Upper lobe of left lung (tissue), 4 donors: ENCODE results near the gene MARCHF7.

Source experiments
- CTCF ChIP-seq, 6 experiments: fragments of 450-650 bp in 4 of 6; fragments of 200-600 bp in 2 of 6; sonication (generic) in 2 of 6; IDR thresholded peaks; one replicate each; pipeline ENCODE4 v1.5.1; 2016 to 2019; ENCODE audit warnings: antibody characterized with exemption in 6 of 6
- POLR2A ChIP-seq, 4 donors: fragments of 450-650 bp; IDR thresholded peaks; one replicate each; pipeline ENCODE4 v1.5.1; 2016 to 2017; ENCODE audit warnings: antibody characterized with exemption in 4 of 4, mild to moderate bottlenecking in 2 of 4
- POLR2AphosphoS5 ChIP-seq, 2 donors: sonication (generic); formaldehyde crosslinking; IDR thresholded peaks; one replicate each; pipeline ENCODE4 v1.5.1; 2017; ENCODE audit warnings: antibody characterized with exemption in 2 of 2

GRCh38 chr2:159711562-159712142 is 654 bp upstream of the MARCHF7 start:
- TF ChIP-seq POLR2AphosphoS5 (IDR thresholded peaks at IDR 0.05): no peak
- TF ChIP-seq POLR2A (IDR thresholded peaks at IDR 0.05): no peak
- TF ChIP-seq CTCF (IDR thresholded peaks at IDR 0.05): no peak
